MCF 10A (cell line): Measurements from ENCODE around the gene TYRO3. TPM values are rescaled to one million over a fixed set of nuclear protein-coding genes. Genes with fewer than 3 reads are reported as not detected.

ENCODE experiments used
- BruUV-seq: library from RNA; stranded (reverse); fragments of 400-500 nt; replicated peaks from 2 replicates; lab custom pipeline; 2021; lab: Mats Ljungman, UMichigan
- CTCF ChIA-PET: fragments of 300-600 bp; sonication (Branson Sonifier 250); formaldehyde crosslinking; extraction: SDS; loops from one replicate; lab custom pipeline; 2021; ENCODE audit warnings: antibody characterized with exemption, inconsistent platforms; lab: Yijun Ruan, JAX
- POLR2A ChIA-PET: fragments of 300-600, 350-650 bp; sonication (Branson Sonifier 250); formaldehyde crosslinking; extraction: SDS; loops from one replicate; lab custom pipeline; 2020; ENCODE audit warnings: antibody characterized with exemption, inconsistent platforms; lab: Yijun Ruan, JAX
- DNase-seq: peaks from one replicate; pipeline ENCODE4 v3.0.0-alpha.2; 2018; ENCODE audit not compliant: unreplicated experiment
- H3K27ac Mint-ChIP-seq: one replicate; pipeline ENCODE4 v1.8.0; 2022; ENCODE audit warnings: mild to moderate bottlenecking, low read depth, mixed read lengths; ENCODE audit not compliant: unreplicated experiment
- H3K27me3 Mint-ChIP-seq: one replicate; pipeline ENCODE4 v1.8.0; 2022; ENCODE audit warnings: mixed read lengths; ENCODE audit not compliant: insufficient read depth, unreplicated experiment
- H3K36me3 Mint-ChIP-seq: one replicate; pipeline ENCODE4 v1.8.0; 2022; ENCODE audit warnings: mild to moderate bottlenecking, moderate library complexity, mixed read lengths; ENCODE audit not compliant: insufficient read depth, unreplicated experiment
- H3K4me1 Mint-ChIP-seq: one replicate; pipeline ENCODE4 v1.8.0; 2022; ENCODE audit warnings: mixed read lengths; ENCODE audit not compliant: insufficient read depth, unreplicated experiment
- H3K4me3 Mint-ChIP-seq: one replicate; pipeline ENCODE4 v1.8.0; 2022; ENCODE audit warnings: mild to moderate bottlenecking, moderate library complexity, mixed read lengths; ENCODE audit not compliant: unreplicated experiment
- H3K9me3 Mint-ChIP-seq: one replicate; pipeline ENCODE4 v1.8.0; 2022; ENCODE audit warnings: mixed read lengths; ENCODE audit not compliant: unreplicated experiment
- intact Hi-C: fragments of 100-400 bp; cut with micrococcal nuclease; formaldehyde crosslinking; loops from 2 replicates; pipeline ENCODE4 v1.14.1; 2022
- total RNA-seq: library from RNA; stranded (reverse); gene quantifications from 2 replicates; pipeline ENCODE4 v1.2.3, GENCODE V29; 2022
- TF ChIP-seq, protein P1 (sequence below): fragments of 200-600 bp; IDR thresholded peaks from one replicate; pipeline ENCODE4 v1.8.0; 2022; ENCODE audit warnings: antibody characterized with exemption, mild to moderate bottlenecking; ENCODE audit not compliant: unreplicated experiment

The TYRO3 gene
- total RNA-seq, 1 experiment from 2014 or later: 9.7 TPM

DNA sequence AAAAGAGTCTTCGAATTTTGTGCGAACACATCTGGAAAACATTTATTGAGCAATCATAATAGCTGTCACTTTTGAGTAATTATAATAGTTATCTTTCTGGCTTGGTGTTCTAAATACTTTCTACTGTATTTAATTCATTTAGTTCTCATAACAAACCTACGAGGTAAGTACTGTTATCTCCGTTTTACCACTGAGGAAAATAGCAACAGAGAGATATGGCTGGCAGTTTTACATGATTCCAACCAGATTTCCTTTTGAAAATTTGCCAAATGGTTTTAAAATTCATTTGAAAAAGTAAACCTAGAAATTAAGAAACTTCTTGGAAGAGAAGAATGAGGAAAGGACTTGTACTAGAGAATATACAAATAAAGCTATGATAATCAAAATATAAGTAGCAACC is 63.9 kb downstream of the TYRO3 start:
- Mint-ChIP-seq H3K36me3 (peaks cover 6% of the 10 kb centered on the region), H3K27ac (peak overlapping the region; percentile 97), H3K4me3 (no peak overlapping the region), H3K4me1 (no peaks in the 10 kb centered on the region), H3K27me3 (no peaks in the 10 kb centered on the region), H3K9me3 (no peaks in the 10 kb centered on the region)
- POLR2A ChIA-PET: interaction anchor here (1.6 kb wide), 1 partner anchor 19 kb away, joined by 6 read pairs; no protein-coding TSS in a partner anchor
- TF ChIP-seq, protein P1, sequence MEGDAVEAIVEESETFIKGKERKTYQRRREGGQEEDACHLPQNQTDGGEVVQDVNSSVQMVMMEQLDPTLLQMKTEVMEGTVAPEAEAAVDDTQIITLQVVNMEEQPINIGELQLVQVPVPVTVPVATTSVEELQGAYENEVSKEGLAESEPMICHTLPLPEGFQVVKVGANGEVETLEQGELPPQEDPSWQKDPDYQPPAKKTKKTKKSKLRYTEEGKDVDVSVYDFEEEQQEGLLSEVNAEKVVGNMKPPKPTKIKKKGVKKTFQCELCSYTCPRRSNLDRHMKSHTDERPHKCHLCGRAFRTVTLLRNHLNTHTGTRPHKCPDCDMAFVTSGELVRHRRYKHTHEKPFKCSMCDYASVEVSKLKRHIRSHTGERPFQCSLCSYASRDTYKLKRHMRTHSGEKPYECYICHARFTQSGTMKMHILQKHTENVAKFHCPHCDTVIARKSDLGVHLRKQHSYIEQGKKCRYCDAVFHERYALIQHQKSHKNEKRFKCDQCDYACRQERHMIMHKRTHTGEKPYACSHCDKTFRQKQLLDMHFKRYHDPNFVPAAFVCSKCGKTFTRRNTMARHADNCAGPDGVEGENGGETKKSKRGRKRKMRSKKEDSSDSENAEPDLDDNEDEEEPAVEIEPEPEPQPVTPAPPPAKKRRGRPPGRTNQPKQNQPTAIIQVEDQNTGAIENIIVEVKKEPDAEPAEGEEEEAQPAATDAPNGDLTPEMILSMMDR: no peak
- intact Hi-C loops: no loop called here
- BruUV-seq: no TSS peak
- no peak for DNase-seq
- CTCF ChIA-PET: no interaction called here

DNA sequence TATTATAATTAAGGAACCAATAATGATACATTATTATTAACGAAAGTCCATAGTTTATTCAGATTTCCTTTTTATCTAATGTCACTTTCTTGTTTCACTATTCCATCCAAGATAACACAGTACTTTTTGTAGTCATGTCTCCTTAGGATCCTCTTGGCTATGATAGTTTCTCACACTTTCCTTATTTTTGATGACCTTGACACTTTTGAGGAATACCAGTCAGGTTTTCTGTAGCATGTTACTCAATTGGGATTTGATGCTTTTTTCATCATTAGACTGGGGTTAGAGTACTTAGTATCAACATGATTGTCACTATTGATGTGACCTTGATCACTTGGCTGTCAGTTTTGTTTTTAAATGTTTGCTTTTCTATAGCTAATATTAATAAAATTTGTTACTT is 68.2 kb downstream of the TYRO3 start:
- no peaks in the 10 kb centered on the region for H3K9me3 Mint-ChIP-seq
- no peaks in the 10 kb centered on the region for H3K27me3 Mint-ChIP-seq
- TF ChIP-seq, protein P1: no peak
- DNase-seq: no peak
- no peaks in the 10 kb centered on the region for H3K4me1 Mint-ChIP-seq
- ChIA-PET POLR2A (interaction anchor here (0.6 to 1.0 kb wide), 2 partner anchors 23 to 73 kb away, joined by 3 to 4 read pairs; no protein-coding TSS in a partner anchor), CTCF (interaction anchor here (1.2 to 2.2 kb wide), 2 partner anchors 23 kb away, joined by 7 to 8 read pairs; no protein-coding TSS in a partner anchor)
- no TSS peak for BruUV-seq
- no peak overlapping the region for H3K27ac Mint-ChIP-seq
- peaks cover 5% of the 10 kb centered on the region for H3K36me3 Mint-ChIP-seq
- intact Hi-C loops: no loop called here
- no peak overlapping the region for H3K4me3 Mint-ChIP-seq

DNA sequence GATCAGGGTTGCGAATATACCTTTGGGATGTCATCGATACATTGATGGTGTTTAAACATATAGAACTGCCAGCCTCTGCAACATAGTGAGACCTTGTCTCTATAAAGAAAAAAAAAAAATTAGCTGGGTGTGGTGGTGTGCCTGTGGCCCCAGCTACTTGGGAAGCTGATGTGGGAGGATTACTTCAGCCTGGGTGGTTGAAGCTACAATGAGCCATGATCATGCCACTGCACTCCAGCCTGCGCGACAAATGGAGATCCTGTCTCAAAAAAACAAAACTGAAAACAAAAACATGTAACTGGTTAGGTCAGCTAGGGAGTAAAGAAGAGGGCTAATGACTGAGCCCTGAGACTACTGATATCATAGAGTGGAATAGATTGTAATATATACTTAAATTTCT is 70.5 kb downstream of the TYRO3 start:
- POLR2A ChIA-PET: no interaction called here
- no peak for DNase-seq
- Mint-ChIP-seq H3K27ac (no peak overlapping the region), H3K36me3 (no peaks in the 10 kb centered on the region), H3K4me1 (peaks cover under 1% of the 10 kb centered on the region), H3K27me3 (no peaks in the 10 kb centered on the region), H3K9me3 (no peaks in the 10 kb centered on the region), H3K4me3 (no peak overlapping the region)
- TF ChIP-seq, protein P1: no peak
- intact Hi-C loops: no loop called here
- CTCF ChIA-PET: no interaction called here
- BruUV-seq: no TSS peak

DNA sequence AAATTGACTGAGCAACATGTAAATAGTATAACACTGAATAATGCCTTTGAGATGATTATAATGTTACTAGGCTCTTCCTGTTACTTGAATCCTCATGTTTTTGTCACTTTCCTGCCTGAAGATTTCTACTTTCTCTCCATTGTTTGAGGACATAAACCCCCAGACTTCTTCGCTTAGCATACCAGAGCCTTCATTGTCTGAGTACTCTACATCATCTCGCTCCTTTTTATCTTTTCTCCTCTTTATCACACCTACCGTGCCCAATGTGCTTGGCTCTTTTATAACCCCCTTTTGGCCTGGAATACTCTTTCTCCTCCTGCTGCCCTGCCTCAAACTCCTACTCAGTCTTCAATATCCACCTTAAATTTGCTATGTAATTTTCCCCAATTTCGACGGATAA is 70.9 kb downstream of the TYRO3 start:
- no peaks in the 10 kb centered on the region for H3K36me3 Mint-ChIP-seq
- no peaks in the 10 kb centered on the region for H3K27me3 Mint-ChIP-seq
- TF ChIP-seq, protein P1: no peak
- peaks cover 5% of the 10 kb centered on the region for H3K4me1 Mint-ChIP-seq
- no TSS peak for BruUV-seq
- POLR2A ChIA-PET: no interaction called here
- H3K9me3 Mint-ChIP-seq: no peaks in the 10 kb centered on the region
- intact Hi-C loops: no loop called here
- H3K27ac Mint-ChIP-seq: no peak overlapping the region
- no peak overlapping the region for H3K4me3 Mint-ChIP-seq
- CTCF ChIA-PET: no interaction called here
- no peak for DNase-seq
